PC-3 (cell line): ENCODE results near the gene BAZ2B. TPM values are rescaled to one million over a fixed set of nuclear protein-coding genes. Genes with fewer than 3 reads are reported as not detected.

Experiments used
- ATAC-seq: fragments of 200-7000 bp; cut with Tn5 transposase; 2 replicates; pipeline ENCODE4 v1.9.1; 2020; ENCODE audit warnings: mild to moderate bottlenecking, moderate library complexity
- BruUV-seq: library from RNA; stranded (reverse); fragments of 400-500 nt; replicated peaks from 2 replicates; lab custom pipeline; 2021; lab: Mats Ljungman, UMichigan
- CTCF ChIA-PET: fragments of 300-600 bp; sonication (Branson Sonifier 250); formaldehyde crosslinking; loops from one replicate; lab custom pipeline; 2022; ENCODE audit warnings: antibody characterized with exemption; lab: Charles Lee
- POLR2A ChIA-PET: fragments of 300-600 bp; sonication (Branson Sonifier 250); formaldehyde crosslinking; loops from one replicate; lab custom pipeline; 2022; ENCODE audit warnings: antibody characterized with exemption; ENCODE audit not compliant: unreplicated experiment; lab: Charles Lee
- DNase-seq: peaks from one replicate; pipeline ENCODE4 v3.0.0-alpha.2; 2015
- H2AFZ ChIP-seq: fragments of 300-600 bp; sonication (generic); 2 replicates; pipeline ENCODE4 v1.6.0; 2016; ENCODE audit warnings: antibody characterized with exemption, low read length
- H3F3A ChIP-seq: fragments of 300-600 bp; sonication (generic); one replicate; pipeline ENCODE4 v1.6.0; 2017; ENCODE audit warnings: antibody characterized with exemption, low read length, control low read depth, mild to moderate bottlenecking; ENCODE audit not compliant: unreplicated experiment
- H3K27ac ChIP-seq: fragments of 300-600 bp; sonication (generic); 2 replicates; pipeline ENCODE4 v1.5.1; 2016; ENCODE audit warnings: mild to moderate bottlenecking, low read length
- H3K27me3 ChIP-seq: fragments of 300-600 bp; sonication (generic); 2 replicates; pipeline ENCODE4 v1.6.1; 2016; ENCODE audit warnings: low read length, mixed read lengths
- H3K36me3 ChIP-seq: fragments of 300-600 bp; sonication (generic); 2 replicates; pipeline ENCODE4 v1.6.1; 2016; ENCODE audit warnings: low read depth, mixed run types, low read length, mixed read lengths
- H3K4me1 ChIP-seq: fragments of 300-600 bp; sonication (generic); 2 replicates; pipeline ENCODE4 v1.5.1; 2016; ENCODE audit warnings: low read length; ENCODE audit not compliant: insufficient read depth
- H3K4me2 ChIP-seq: fragments of 300-600 bp; sonication (generic); 2 replicates; pipeline ENCODE4 v1.6.0; 2016; ENCODE audit warnings: low read length
- H3K4me3 ChIP-seq: fragments of 300-600 bp; sonication (generic); 2 replicates; pipeline ENCODE4 v1.5.1; 2016; ENCODE audit warnings: mild to moderate bottlenecking, low read length, mixed read lengths
- H3K79me2 ChIP-seq: fragments of 300-600 bp; sonication (generic); 2 replicates; pipeline ENCODE4 v1.6.1; 2017; ENCODE audit warnings: low read length, mixed read lengths
- H3K9ac ChIP-seq: fragments of 300-600 bp; sonication (generic); 2 replicates; pipeline ENCODE4 v1.6.0; 2016; ENCODE audit warnings: mild to moderate bottlenecking, low read length
- H3K9me2 ChIP-seq: fragments of 300-600 bp; sonication (generic); replicated peaks from 2 replicates; pipeline ENCODE4 v1.6.1; 2016; ENCODE audit warnings: mixed run types, low read length, mixed read lengths
- H3K9me3 ChIP-seq: fragments of 300-600 bp; sonication (generic); 2 replicates; pipeline ENCODE4 v1.6.1; 2016; ENCODE audit warnings: low read length, mixed read lengths
- H4K20me1 ChIP-seq: fragments of 300-600 bp; sonication (generic); 2 replicates; pipeline ENCODE4 v1.6.1; 2016; ENCODE audit warnings: low read length, mixed read lengths
- EZH2 ChIP-seq: fragments of 300-600 bp; sonication (generic); IDR thresholded peaks from one replicate; pipeline ENCODE4 v1.6.1; 2017; ENCODE audit warnings: antibody characterized with exemption, mild to moderate bottlenecking, low read length; ENCODE audit not compliant: unreplicated experiment
- EZH2phosphoT487 ChIP-seq: fragments of 300-600 bp; sonication (generic); IDR thresholded peaks from 2 replicates; pipeline ENCODE4 v1.6.1; 2018; ENCODE audit warnings: mild to moderate bottlenecking, antibody characterized with exemption, low read length, borderline replicate concordance
- intact Hi-C: fragments of 100-400 bp; cut with micrococcal nuclease; formaldehyde crosslinking; loops from 2 replicates; pipeline ENCODE4 v1.9.0; 2023
- total RNA-seq: library from RNA; depleted of rRNA; stranded (reverse); fragments of >200 nt; gene quantifications from 2 replicates; pipeline ENCODE4 v1.2.3, GENCODE V29; 2014
- TF ChIP-seq, protein P1 (sequence below): fragments of 300-600 bp; sonication (generic); conservative IDR thresholded peaks from 2 replicates; pipeline ENCODE4 v1.5.1; 2017; ENCODE audit warnings: antibody characterized with exemption, low read depth, mild to moderate bottlenecking, low read length

Gene BAZ2B
- total RNA-seq, 1 experiment from 2014 or later, result 19.6 TPM

DNA sequence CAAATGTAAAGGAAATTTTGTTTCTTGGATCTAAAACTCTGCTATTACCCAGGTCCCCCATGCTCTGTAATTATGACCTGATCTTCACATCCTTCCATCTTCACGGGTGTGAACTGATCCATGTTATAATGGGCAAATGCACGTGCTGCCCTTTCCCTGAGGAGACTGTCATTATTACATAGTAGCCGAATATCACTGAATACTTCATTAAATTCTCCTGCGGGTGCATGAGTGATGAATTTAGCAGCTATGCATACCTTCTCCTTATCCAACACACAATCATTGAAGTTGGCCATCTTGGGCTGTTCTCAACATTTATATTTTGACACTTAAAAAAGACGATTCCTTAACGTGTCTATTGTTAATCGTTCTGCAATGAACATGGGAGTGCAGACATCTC is 153.4 kb downstream of the BAZ2B start:
- Histone ChIP-seq H3K4me1 (no peaks in the 10 kb centered on the region), H3K9me3 (no peaks in the 10 kb centered on the region), H3F3A (no peaks in the 10 kb centered on the region), H3K79me2 (no peaks in the 10 kb centered on the region), H2AFZ (no peak overlapping the region), H3K4me2 (no peak overlapping the region), H3K4me3 (no peak overlapping the region), H3K27me3 (no peaks in the 10 kb centered on the region), H3K27ac (no peak overlapping the region), H3K9ac (no peak overlapping the region), H3K9me2 (no peaks in the 10 kb centered on the region), H3K36me3 (no peaks in the 10 kb centered on the region), H4K20me1 (no peaks in the 10 kb centered on the region)
- DNase-seq, result no peak
- POLR2A ChIA-PET, result no interaction called here
- CTCF ChIA-PET, result no interaction called here
- TF ChIP-seq, protein P1, sequence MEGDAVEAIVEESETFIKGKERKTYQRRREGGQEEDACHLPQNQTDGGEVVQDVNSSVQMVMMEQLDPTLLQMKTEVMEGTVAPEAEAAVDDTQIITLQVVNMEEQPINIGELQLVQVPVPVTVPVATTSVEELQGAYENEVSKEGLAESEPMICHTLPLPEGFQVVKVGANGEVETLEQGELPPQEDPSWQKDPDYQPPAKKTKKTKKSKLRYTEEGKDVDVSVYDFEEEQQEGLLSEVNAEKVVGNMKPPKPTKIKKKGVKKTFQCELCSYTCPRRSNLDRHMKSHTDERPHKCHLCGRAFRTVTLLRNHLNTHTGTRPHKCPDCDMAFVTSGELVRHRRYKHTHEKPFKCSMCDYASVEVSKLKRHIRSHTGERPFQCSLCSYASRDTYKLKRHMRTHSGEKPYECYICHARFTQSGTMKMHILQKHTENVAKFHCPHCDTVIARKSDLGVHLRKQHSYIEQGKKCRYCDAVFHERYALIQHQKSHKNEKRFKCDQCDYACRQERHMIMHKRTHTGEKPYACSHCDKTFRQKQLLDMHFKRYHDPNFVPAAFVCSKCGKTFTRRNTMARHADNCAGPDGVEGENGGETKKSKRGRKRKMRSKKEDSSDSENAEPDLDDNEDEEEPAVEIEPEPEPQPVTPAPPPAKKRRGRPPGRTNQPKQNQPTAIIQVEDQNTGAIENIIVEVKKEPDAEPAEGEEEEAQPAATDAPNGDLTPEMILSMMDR, result no peak
- TF ChIP-seq EZH2phosphoT487 (no peak), EZH2 (no peak)
- BruUV-seq, result no TSS peak
- ATAC-seq, result no peak
- intact Hi-C loops, result no loop called here

DNA sequence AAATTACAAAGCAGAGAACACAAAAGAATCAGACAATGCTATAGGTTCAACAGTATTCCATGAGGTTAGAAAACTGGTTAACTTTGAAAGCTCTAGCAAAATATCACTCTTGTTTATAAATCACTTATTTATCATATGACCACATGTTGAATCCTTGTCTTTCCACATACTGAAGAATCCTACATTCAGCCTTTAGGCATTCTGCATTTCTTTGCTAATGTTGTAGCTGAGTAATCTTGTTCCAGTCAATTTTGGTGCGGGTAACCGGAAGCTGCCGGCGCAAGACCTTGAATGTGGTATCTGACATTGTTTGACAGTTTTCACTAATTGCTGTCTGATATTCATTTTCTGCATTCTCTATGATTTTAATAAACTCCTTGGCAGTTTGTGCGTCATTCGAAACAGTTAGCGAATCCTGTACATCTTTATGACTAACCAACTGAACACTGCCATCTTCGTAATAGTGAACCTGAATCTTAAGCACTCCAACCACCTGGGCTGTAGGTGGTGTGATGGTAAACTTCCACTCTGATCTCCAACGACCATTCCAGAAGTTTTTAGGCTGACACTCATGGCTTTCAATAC is 154.1 kb downstream of the BAZ2B start:
- H2AFZ ChIP-seq, result no peak overlapping the region
- H3K79me2 ChIP-seq, result no peaks in the 10 kb centered on the region
- DNase-seq, result no peak
- TF ChIP-seq, protein P1, result no peak
- TF ChIP-seq EZH2phosphoT487, result no peak
- no peak for TF ChIP-seq EZH2
- no peaks in the 10 kb centered on the region for H3F3A ChIP-seq
- no peak overlapping the region for H3K4me3 ChIP-seq
- no peaks in the 10 kb centered on the region for H3K36me3 ChIP-seq
- BruUV-seq, result no TSS peak
- H3K9me3 ChIP-seq, result no peaks in the 10 kb centered on the region
- ChIA-PET POLR2A (no interaction called here), CTCF (no interaction called here)
- H3K4me1 ChIP-seq, result no peaks in the 10 kb centered on the region
- H3K4me2 ChIP-seq, result no peak overlapping the region
- no peak for ATAC-seq
- no peak overlapping the region for H3K27ac ChIP-seq
- no peaks in the 10 kb centered on the region for H3K27me3 ChIP-seq
- no peak overlapping the region for H3K9ac ChIP-seq
- H4K20me1 ChIP-seq, result no peaks in the 10 kb centered on the region
- H3K9me2 ChIP-seq, result no peaks in the 10 kb centered on the region
- intact Hi-C loops, result no loop called here

DNA sequence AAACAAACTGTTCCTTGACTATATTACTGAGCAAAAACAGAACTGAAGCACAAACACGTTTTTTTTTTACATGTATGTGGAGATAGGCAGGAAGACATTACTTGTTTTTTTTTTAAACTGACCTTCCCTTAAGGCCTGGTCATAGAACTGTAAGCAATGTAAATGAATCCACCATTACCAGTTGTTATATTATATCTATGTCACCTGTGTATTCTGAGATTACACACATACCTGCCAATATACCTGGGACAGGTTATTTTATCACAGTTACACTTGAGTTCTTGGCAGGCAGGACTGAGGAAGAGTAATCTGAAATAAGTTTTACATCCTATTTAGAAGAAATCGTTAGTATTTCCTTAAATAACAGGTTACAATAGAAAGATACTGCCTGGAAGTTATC is 155.3 kb downstream of the BAZ2B start:
- Histone ChIP-seq H3K9ac (no peak overlapping the region), H2AFZ (no peak overlapping the region), H3K4me1 (no peaks in the 10 kb centered on the region), H3K4me3 (no peak overlapping the region), H3F3A (no peaks in the 10 kb centered on the region), H3K79me2 (no peaks in the 10 kb centered on the region), H4K20me1 (no peaks in the 10 kb centered on the region), H3K9me3 (no peaks in the 10 kb centered on the region), H3K9me2 (no peaks in the 10 kb centered on the region), H3K4me2 (no peak overlapping the region), H3K36me3 (no peaks in the 10 kb centered on the region), H3K27me3 (no peaks in the 10 kb centered on the region), H3K27ac (no peak overlapping the region)
- no peak for DNase-seq
- no peak for TF ChIP-seq EZH2
- TF ChIP-seq, protein P1, result no peak
- no peak for TF ChIP-seq EZH2phosphoT487
- intact Hi-C loops, result no loop called here
- ChIA-PET POLR2A (interaction anchor here (0.7 kb wide), 1 partner anchor 159 kb away, joined by 4 read pairs; no protein-coding TSS in a partner anchor), CTCF (no interaction called here)
- no peak for ATAC-seq
- no TSS peak for BruUV-seq
